Neuron (in vitro differentiated cells): Measurements from ENCODE around the gene PIK3CA.

Source experiments
- H2AFZ ChIP-seq: one replicate; pipeline ENCODE4 v1.6.1; 2013; ENCODE audit warnings: low read depth, mild to moderate bottlenecking, inconsistent platforms, low read length, moderate library complexity
- H3K27me3 ChIP-seq: one replicate; pipeline ENCODE4 v1.6.1; 2013; ENCODE audit warnings: low read length; ENCODE audit not compliant: insufficient read depth
- H3K36me3 ChIP-seq: one replicate; pipeline ENCODE4 v1.6.1; 2013; ENCODE audit warnings: low read length; ENCODE audit not compliant: insufficient read depth
- H3K4me1 ChIP-seq: one replicate; pipeline ENCODE4 v1.6.1; 2013; ENCODE audit warnings: low read length; ENCODE audit not compliant: insufficient read depth
- H3K4me3 ChIP-seq: 2 replicates; pipeline ENCODE4 v1.5.1; 2013; ENCODE audit warnings: mild to moderate bottlenecking, low read length, moderate library complexity
- H3K9me3 ChIP-seq: one replicate; pipeline ENCODE4 v1.6.1; 2013; ENCODE audit warnings: low read length

The PIK3CA gene

GRCh38 chr3:179281825-179282224 lies 133.7 kb downstream of the PIK3CA start:
- Histone ChIP-seq H3K36me3 (no peaks in the 10 kb centered on the region), H3K4me3 (no peak overlapping the region), H3K9me3 (no peaks in the 10 kb centered on the region), H2AFZ (no peak overlapping the region), H3K4me1 (no peaks in the 10 kb centered on the region), H3K27me3 (no peaks in the 10 kb centered on the region)

GRCh38 chr3:179286331-179286730 lies 138.2 kb downstream of the PIK3CA start:
- H3K4me3 ChIP-seq = no peak overlapping the region
- H2AFZ ChIP-seq = no peak overlapping the region
- H3K9me3 ChIP-seq = no peaks in the 10 kb centered on the region
- no peaks in the 10 kb centered on the region for H3K4me1 ChIP-seq
- no peaks in the 10 kb centered on the region for H3K27me3 ChIP-seq
- no peaks in the 10 kb centered on the region for H3K36me3 ChIP-seq

GRCh38 chr3:179288845-179289244 lies 140.7 kb downstream of the PIK3CA start:
- Histone ChIP-seq H3K4me1 (no peaks in the 10 kb centered on the region), H3K4me3 (no peak overlapping the region), H3K36me3 (no peaks in the 10 kb centered on the region), H3K9me3 (no peaks in the 10 kb centered on the region), H3K27me3 (no peaks in the 10 kb centered on the region), H2AFZ (no peak overlapping the region)

GRCh38 chr3:179289295-179289694 lies 141.1 kb downstream of the PIK3CA start:
- no peaks in the 10 kb centered on the region for H3K27me3 ChIP-seq

More at GRCh38 chr3:179289295-179289694, 141.1 kb downstream of the PIK3CA start:
- Histone ChIP-seq H3K4me1 (no peaks in the 10 kb centered on the region), H3K9me3 (no peaks in the 10 kb centered on the region), H2AFZ (no peak overlapping the region), H3K4me3 (no peak overlapping the region), H3K36me3 (no peaks in the 10 kb centered on the region)
